Upper lobe of left lung (tissue), 6 donors: ENCODE data around the gene UPK1B. TPM values are rescaled to one million over a fixed set of nuclear protein-coding genes. Genes with fewer than 3 reads are reported as not detected.

Experiments
- ATAC-seq, 2 donors: fragments of 200-7000 bp; cut with Tn5 transposase; one replicate each; pipeline ENCODE4 v1.9.1; 2022; ENCODE audit warnings: mild to moderate bottlenecking in 2 of 2, moderate library complexity in 2 of 2; ENCODE audit not compliant: low FRiP score in 2 of 2
- DNase-seq, 2 donors: peaks; one replicate each; pipeline ENCODE4 v3.0.0-alpha.2; 2019 to 2020
- H3K27ac ChIP-seq, 4 donors: fragments of 200-600 bp; sonication (generic); one replicate each; pipeline ENCODE4 v1.5.1; 2016 to 2019
- H3K27me3 ChIP-seq, 4 donors: fragments of 200-600 bp; sonication (generic); one replicate each; pipeline ENCODE4 v1.5.1; 2017 to 2019
- H3K36me3 ChIP-seq, 4 donors: fragments of 200-600 bp; sonication (generic); one replicate each; pipeline ENCODE4 v1.5.1; 2016 to 2019
- H3K4me1 ChIP-seq, 4 donors: fragments of 200-600 bp; sonication (generic); one replicate each; pipeline ENCODE4 v1.5.1; 2018 to 2019
- H3K4me3 ChIP-seq, 4 donors: fragments of 200-600 bp; sonication (generic); one replicate each; pipeline ENCODE4 v1.5.1; 2017 to 2019; ENCODE audit warnings: mild to moderate bottlenecking in 2 of 4, moderate library complexity in 1 of 4
- H3K9me3 ChIP-seq, 4 donors: fragments of 200-600 bp; sonication (generic); one replicate each; pipeline ENCODE4 v1.5.1; 2018 to 2019
- CTCF ChIP-seq, 6 experiments: fragments of 450-650 bp in 4 of 6; fragments of 200-600 bp in 2 of 6; sonication (generic) in 2 of 6; IDR thresholded peaks; one replicate each; pipeline ENCODE4 v1.5.1; 2016 to 2019; ENCODE audit warnings: antibody characterized with exemption in 6 of 6
- EP300 ChIP-seq, 4 donors: sonication (generic); formaldehyde crosslinking; IDR thresholded peaks; one replicate each; pipeline ENCODE4 v1.5.1; 2017; ENCODE audit warnings: antibody characterized with exemption in 4 of 4, control low read depth in 2 of 4
- POLR2A ChIP-seq, 4 donors: fragments of 450-650 bp; IDR thresholded peaks; one replicate each; pipeline ENCODE4 v1.5.1; 2016 to 2017; ENCODE audit warnings: antibody characterized with exemption in 4 of 4, mild to moderate bottlenecking in 2 of 4
- POLR2AphosphoS5 ChIP-seq, 2 donors: sonication (generic); formaldehyde crosslinking; IDR thresholded peaks; one replicate each; pipeline ENCODE4 v1.5.1; 2017; ENCODE audit warnings: antibody characterized with exemption in 2 of 2
- WGBS, 2 donors: methylation state at CpG; one replicate each; pipeline ENCODE4 v1.1.5; 2017 to 2018; 5-methylcytosine and 5-hydroxymethylcytosine counted together
- total RNA-seq, 6 donors: library from RNA; depleted of rRNA in 4 of 6; stranded (reverse); fragments of >200 nt in 4 of 6; gene quantifications; one replicate each; pipeline versions ENCODE4 v1.1.0 to v1.2.1, GENCODE V29; 2016 to 2021
- donor health status: DM: no; HTN: no; CAD: no; lungs with moderate emphysema.
- donor health status: DM: no; HTN: yes; CAD: no; lungs with severe emphysema.

Gene UPK1B
- total RNA-seq, 6 donors from 2014 or later, result 0.57 TPM; not detected in 5

DNA sequence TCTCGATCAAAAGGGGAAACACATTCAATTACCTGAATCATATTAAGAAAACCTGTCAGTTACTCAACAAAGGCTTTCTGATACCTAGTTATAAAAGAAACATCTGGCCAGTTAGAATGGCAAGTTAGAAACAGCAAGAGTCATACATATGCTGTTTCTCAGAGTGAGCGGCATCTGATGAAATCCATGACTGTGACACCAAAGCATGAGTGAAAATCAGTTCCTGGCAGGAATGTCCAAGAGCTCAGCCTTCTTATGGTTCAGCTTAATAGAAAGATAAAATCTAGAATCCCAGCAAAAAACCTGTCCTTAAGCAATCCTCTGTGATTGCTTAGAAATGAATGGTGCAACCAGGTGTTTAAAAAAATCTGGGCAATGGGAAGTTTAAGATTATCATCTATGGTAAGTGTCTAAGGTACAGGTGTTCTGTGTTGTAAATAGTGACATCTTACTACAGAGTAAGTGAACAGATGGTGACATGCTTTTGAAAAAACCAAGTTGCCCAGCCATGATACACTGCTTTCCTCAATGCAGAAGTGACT lies 48.5 kb downstream of the UPK1B start:
- H3K4me1 ChIP-seq, result no peaks in the 10 kb centered on the region
- no peak for ATAC-seq
- H3K36me3 ChIP-seq, result peaks cover 9 to 78% (median 49%) of the 10 kb centered on the region in 4 donors
- H3K27me3 ChIP-seq, result no peaks in the 10 kb centered on the region
- no peak for DNase-seq
- 83 to 92% methylated on average over 2 of the region's 2 CpGs for WGBS, 2 donors
- H3K4me3 ChIP-seq, result no peak overlapping the region
- no peaks in the 10 kb centered on the region for H3K9me3 ChIP-seq
- TF ChIP-seq EP300 (IDR thresholded peaks at IDR 0.05) (no peak), POLR2AphosphoS5 (IDR thresholded peaks at IDR 0.05) (no peak), POLR2A (IDR thresholded peaks at IDR 0.05) (no peak), CTCF (IDR thresholded peaks at IDR 0.05) (no peak)
- no peak overlapping the region for H3K27ac ChIP-seq

GRCh38 chr3:119222391-119222790 lies 49.0 kb downstream of the UPK1B start:
- DNase-seq, result no peak
- H3K9me3 ChIP-seq, result no peaks in the 10 kb centered on the region
- H3K4me1 ChIP-seq, result no peaks in the 10 kb centered on the region
- 84 to 85% methylated on average over 7 of the region's 7 CpGs for WGBS, 2 donors
- no peaks in the 10 kb centered on the region for H3K27me3 ChIP-seq
- H3K36me3 ChIP-seq, result peaks cover 9 to 74% (median 48%) of the 10 kb centered on the region in 4 donors
- no peak for TF ChIP-seq POLR2A (IDR thresholded peaks at IDR 0.05)
- TF ChIP-seq POLR2AphosphoS5 (IDR thresholded peaks at IDR 0.05), result no peak
- no peak for TF ChIP-seq CTCF (IDR thresholded peaks at IDR 0.05)
- TF ChIP-seq EP300 (IDR thresholded peaks at IDR 0.05), result no peak
- ATAC-seq, result no peak
- no peak overlapping the region for H3K27ac ChIP-seq
- no peak overlapping the region for H3K4me3 ChIP-seq

DNA sequence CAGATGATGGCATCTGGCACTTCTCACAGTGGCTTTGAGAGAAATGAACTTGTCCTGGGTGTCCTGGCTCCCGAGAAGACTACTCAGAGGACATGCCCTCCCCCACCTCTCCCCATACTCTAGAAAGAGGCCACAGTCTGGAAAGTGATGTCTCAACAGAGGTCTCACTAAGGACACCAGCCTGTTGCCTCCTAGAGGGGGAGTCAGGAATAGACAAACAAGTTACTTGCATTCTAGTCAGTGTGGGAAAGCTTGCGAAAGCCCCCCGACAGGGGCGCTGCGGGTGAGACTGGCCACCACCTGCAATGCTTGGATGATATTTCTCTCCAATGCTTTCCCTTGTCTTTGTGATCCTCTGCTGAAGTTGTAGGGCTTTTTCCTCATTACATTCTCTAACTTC lies 50.1 kb downstream of the UPK1B start:
- H3K36me3 ChIP-seq, result peaks cover 9 to 72% (median 38%) of the 10 kb centered on the region in 4 donors
- ATAC-seq (no peak), DNase-seq (peak in 1 of 2 donors; percentile 27)
- TF ChIP-seq EP300 (IDR thresholded peaks at IDR 0.05) (no peak), POLR2A (IDR thresholded peaks at IDR 0.05) (no peak), POLR2AphosphoS5 (IDR thresholded peaks at IDR 0.05) (no peak), CTCF (IDR thresholded peaks at IDR 0.05) (no peak)
- H3K4me3 ChIP-seq, result no peak overlapping the region
- H3K27ac ChIP-seq, result no peak overlapping the region
- WGBS, 2 donors, result 90 to 99% methylated on average over 5 of the region's 5 CpGs
- no peaks in the 10 kb centered on the region for H3K27me3 ChIP-seq
- H3K9me3 ChIP-seq, result no peaks in the 10 kb centered on the region
- no peaks in the 10 kb centered on the region for H3K4me1 ChIP-seq

GRCh38 chr3:119225121-119225520 lies 51.7 kb downstream of the UPK1B start:
- 79 to 82% methylated on average over 3 of the region's 3 CpGs for WGBS, 2 donors
- Histone ChIP-seq H3K36me3 (peaks cover 6 to 73% (median 43%) of the 10 kb centered on the region in 4 donors), H3K4me3 (no peak overlapping the region), H3K27me3 (no peaks in the 10 kb centered on the region), H3K27ac (no peak overlapping the region), H3K4me1 (no peaks in the 10 kb centered on the region), H3K9me3 (no peaks in the 10 kb centered on the region)
- no peak for DNase-seq
- TF ChIP-seq POLR2AphosphoS5 (IDR thresholded peaks at IDR 0.05), result no peak
- TF ChIP-seq POLR2A (IDR thresholded peaks at IDR 0.05), result no peak
- no peak for ATAC-seq

DNA sequence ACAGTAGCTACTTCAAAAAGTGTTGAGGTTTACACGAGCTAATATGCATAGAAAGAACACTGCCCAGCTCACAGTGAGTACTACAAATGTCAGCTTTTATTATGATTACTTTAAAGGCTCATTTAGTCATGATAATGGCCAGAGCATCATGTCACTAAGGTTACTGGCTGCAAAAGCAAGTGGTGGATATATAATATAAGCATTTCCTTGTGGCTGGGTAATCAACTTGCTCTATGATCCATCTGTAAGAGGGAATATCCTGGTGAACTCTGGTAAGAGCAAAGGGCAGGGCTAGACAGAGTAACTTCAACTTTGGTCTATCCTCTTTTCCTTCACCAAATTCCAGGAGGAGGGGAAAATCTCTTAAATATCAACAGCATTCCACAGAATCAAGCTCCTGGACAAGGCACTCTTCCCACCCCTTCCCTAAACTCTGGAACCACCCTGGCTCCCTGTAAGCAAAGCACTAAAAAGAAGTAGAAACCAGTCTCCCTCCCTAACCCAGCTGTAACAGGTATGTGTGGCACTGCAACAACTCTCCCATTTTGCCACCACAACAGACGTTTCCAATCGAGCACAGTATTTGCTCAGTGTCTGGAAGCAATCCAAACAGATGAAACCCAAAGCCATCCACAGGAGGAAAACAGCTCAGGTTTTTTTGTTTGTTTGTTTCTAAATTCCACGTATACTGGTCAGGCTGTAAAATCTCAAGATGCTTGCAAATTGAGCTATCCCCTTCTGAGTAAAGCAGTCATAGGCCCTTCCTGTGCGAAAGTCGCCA lies 53.9 kb downstream of the UPK1B start:
- Histone ChIP-seq H3K27ac (no peak overlapping the region), H3K36me3 (peaks cover 6 to 69% (median 38%) of the 10 kb centered on the region in 4 donors), H3K4me1 (no peaks in the 10 kb centered on the region), H3K4me3 (no peak overlapping the region), H3K27me3 (no peaks in the 10 kb centered on the region), H3K9me3 (no peaks in the 10 kb centered on the region)
- ATAC-seq (no peak), DNase-seq (no peak)
- no peak for TF ChIP-seq EP300 (IDR thresholded peaks at IDR 0.05)
- TF ChIP-seq CTCF (IDR thresholded peaks at IDR 0.05), result no peak
- no peak for TF ChIP-seq POLR2AphosphoS5 (IDR thresholded peaks at IDR 0.05)
- no peak for TF ChIP-seq POLR2A (IDR thresholded peaks at IDR 0.05)
- 77 to 87% methylated on average over 6 of the region's 6 CpGs for WGBS, 2 donors
